GM18526 (cell line): ENCODE data around the gene NSD2.
A peak's percentile ranks its signal among the peaks of the same experiment; 100 is the strongest.

Experiments used
- POLR2A ChIP-seq: IDR thresholded peaks from 3 replicates; pipeline ENCODE4 v1.6.1; 2011; ENCODE audit not compliant: insufficient read length; ENCODE audit errors: extremely low read depth

NSD2 gene

GRCh38 chr4:1870578-1871443, at the start of gene NSD2:
Gene NSD2 (plus strand): TSS chr4:1871393. CDS start chr4:1900655, 29,262 bp downstream.
- TF ChIP-seq POLR2A: peak; percentile 78

DNA sequence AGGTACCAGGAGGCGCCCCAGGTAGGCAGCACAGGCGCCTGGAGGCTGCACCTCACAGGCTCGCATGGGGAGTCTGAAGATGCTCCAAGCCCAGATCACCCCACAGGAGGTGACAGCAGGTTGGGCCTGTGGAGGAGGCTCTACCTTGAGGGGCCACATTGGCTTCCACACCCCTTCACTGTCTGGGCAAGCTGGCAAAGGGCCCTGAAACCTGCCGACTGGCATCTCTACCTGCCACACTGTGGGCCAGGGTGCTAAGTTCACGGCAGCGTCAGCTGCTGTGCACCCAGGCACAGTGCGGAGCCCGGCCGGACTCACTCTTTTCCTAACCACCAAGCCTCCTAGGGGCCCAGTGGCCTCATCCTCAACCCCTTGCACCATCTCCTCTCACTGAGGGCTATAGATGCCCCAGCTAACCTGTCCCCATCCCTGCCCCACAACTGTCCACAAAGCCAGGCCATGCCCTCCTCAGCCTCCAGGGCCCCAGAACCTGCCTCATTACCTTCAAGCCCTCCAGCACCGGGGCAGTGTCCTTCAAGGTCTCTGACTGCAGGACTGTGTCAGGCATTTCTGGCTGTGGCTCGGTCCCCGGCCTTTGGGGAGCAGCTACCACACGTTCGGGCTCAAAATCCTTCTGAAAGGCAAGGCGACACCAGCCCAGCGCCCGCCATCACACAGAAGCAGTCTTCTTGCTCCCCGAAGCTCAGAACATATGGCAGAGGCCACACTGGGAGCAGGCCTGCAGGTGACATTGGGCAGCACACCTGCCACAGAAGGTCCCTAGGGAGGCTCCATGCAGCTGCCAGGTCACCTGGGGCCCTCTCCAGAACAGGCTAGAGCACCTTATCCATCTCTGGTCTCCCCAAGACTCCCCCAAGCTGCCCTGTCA, 49.3 kb upstream of the NSD2 start:
- TF ChIP-seq POLR2A: no peak

DNA sequence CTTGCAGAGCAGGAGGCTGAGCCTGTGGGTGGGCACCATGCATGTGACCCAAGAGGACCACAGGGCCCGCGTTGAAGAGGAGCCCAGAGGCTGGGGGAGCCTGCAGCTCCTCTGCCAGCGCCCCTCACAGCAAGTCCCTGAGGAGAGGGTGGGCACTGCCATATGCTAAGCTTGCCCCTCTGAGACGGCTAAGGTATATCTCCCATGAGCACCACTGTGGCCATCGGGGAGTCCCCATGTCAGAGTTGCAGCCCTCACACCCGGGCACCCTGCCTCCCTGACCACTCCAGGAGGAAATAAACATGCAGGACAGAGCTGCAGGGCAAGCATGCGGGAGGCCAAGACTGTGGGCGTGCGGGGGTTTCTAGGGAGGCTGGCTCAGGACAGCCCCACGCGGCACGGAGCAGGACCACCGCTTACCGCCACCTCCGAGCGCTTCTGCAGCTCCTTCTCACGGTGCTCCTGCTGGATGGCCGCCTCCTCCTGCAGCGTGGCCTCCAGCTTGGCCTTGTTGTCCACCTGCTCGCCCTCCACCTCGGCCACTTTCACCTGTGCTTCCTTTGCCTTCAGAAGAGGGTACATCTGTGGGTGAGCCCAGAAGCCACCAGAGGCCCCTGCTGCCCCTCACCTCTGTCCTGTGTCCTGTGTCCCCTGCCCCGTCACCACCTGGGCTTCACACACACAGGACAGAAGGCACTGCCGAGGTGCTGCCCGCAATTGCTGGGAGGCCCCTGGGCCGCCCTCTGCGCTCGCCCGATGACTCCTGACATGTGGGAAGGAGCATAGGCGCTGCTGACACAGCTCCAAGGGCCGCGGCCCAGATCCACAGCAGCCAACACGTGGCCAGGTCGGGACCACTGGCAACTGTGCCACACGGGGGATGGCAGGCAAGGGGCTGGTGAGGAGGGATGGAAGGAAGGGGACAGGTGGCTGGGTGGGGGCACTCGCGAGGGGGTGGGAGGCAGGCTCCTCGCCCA, 48.3 kb upstream of the NSD2 start:
- TF ChIP-seq POLR2A: no peak

DNA sequence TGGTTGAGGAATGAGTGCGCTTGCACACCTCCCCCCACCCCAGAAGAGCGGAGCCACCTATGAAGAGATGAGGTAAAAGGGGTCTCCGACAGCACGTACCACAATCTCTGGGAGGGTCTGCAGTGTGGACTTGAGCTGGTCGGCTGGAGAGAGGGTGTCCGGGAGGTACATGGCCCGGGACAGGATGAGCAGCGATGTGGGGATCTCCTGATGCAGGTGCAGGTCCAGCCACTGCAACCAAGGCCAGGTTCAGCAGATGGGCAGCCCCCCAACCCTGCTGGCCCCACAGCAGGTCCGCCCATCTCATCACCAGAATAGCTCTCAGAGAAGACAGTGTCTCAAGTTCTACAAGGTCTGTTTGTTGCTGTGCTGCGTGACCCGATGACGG, 47.7 kb upstream of the NSD2 start:
- TF ChIP-seq POLR2A: no peak

- TF ChIP-seq POLR2A: no peak
Measured at GRCh38 chr4:1824746-1825145, 46.4 kb upstream of the NSD2 start.

- no peak for TF ChIP-seq POLR2A
Measured at GRCh38 chr4:1825326-1825725, 45.9 kb upstream of the NSD2 start.

DNA sequence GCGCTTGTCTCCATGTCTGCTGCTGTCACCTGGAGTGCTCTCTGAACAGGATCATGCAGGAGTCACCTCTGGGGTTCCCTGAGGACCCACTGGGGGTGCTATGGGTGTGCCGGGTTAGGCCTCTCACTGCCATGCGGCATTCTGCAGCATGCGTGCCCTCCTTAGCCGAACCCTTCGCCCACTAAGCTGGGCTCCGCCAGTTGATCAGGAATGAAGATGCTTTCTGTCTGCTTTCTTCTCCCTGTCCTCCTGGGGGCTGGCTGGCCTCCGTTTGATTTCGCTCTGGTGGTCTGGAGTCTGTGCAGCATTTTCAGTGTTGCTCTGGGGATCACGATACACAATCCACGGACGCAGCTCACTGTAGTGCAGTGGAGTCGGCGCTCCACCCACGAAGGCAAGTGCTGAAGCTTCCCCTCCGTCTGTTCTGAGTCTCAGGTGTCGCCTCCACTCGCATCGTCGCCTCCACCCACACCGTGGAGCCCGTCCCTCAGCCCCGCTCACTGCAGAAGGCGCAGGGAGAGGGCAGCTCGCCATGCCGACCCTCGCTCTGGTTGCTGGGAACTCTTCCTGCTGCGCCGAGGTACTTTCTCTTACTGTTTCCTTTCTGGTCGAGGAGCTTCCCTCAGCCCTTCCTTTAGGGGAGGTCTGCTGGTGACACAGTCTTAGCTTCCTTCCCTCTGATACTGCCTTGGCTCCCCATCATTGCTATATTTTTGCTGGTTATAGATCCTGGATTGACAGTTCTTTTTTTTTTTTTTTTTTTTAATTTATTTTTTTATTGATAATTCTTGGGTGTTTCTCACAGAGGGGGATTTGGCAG, 44.5 kb upstream of the NSD2 start:
- TF ChIP-seq POLR2A: no peak

- TF ChIP-seq POLR2A: no peak
Measured at GRCh38 chr4:1830234-1830633, 41.0 kb upstream of the NSD2 start.

GRCh38 chr4:1830642-1831228, 40.5 kb upstream of the NSD2 start:
- no peak for TF ChIP-seq POLR2A

DNA sequence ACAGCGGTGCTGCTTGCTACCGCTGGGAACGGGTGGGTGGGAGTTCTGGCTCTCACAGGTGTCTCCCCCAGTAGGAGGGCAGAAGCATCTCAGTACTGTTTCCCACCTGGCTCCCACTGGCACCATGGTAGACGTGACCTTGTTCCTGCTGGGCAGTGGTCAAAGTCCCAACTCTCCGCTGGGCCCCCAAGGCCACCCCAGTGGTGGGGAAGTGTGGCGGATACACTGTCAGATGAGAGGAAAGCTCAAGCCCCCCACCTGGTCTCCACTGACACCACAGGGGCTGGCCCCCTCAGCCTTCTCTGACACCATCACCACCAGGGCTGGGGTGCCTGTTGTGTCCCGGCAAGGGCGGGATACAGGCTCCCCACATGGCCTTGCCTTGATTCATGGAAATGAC, 39.9 kb upstream of the NSD2 start:
- no peak for TF ChIP-seq POLR2A

DNA sequence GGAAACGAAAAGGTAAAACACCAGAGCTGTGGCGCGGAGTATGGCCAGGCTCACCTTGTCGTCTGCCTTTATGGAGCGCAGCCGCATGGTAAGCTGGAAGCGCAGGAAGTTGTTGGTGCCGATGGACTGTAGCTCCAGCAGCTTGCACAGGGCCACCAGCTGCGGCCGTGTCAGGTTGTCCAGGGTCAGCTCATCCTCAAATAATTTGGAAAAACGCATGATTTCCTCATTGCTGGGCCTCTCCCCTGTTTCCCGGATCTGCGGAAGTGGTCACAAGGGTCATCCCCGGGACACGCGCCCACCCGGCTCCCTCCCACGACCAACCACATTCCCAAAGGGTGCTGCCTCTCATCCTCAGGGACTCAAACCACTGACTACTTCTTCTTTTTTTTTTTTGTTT, 38.5 kb upstream of the NSD2 start:
- no peak for TF ChIP-seq POLR2A

- TF ChIP-seq POLR2A: no peak
Measured at GRCh38 chr4:1833307-1834046, 37.7 kb upstream of the NSD2 start.

DNA sequence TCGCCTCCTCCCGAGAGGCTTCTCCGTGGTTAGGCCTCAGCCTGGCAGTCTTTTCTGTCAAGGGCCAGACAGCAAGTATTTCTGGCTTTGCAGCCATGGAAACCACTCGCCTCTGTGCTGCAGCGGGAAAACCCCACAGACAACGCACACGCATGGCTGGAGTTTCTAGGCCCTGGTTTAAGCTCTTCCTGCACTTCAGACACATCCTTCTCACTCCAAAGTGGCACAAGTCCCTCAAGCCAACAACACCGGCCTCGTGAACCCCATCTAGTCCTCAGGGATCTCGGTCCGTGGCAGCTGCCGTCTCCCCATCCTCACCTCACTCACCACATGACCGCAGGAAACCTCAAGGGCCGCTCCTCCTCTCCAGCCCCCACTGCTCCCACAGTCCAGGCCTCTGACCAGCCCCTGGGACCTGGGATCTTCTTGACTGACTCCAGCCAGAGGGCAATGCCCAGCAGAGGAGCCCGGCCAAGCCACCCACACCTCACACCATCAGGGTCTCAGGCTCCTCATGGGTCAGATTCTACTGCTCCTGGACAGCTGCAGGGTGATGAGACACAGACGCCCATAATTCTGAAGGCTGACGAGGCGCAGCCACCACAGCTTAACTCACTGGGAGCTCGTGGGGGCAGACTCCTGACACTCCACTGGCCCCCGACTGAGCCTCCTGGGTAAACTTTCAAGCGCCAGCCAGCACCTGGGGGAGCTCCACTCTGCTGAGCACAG, 37.0 kb upstream of the NSD2 start:
- no peak for TF ChIP-seq POLR2A

GRCh38 chr4:1836650-1837049, 34.5 kb upstream of the NSD2 start:
- TF ChIP-seq POLR2A: no peak
